Astrocyte of the cerebellum (primary cell): Measurements from ENCODE around the gene LGALS7B.

Source experiments
- DNase-seq: peaks from one replicate; pipeline ENCODE4 v3.0.0-alpha.2; 2011; ENCODE audit warnings: low read depth
- H3K4me3 ChIP-seq: 2 replicates; pipeline ENCODE4 v1.5.1; 2011; ENCODE audit warnings: mild to moderate bottlenecking, low read depth, low read length, moderate library complexity
- in situ Hi-C: cut with HindIII; loops from 2 replicates; pipeline ENCODE4 v1.10.0; 2017; ENCODE audit warnings: low sequenced_read_pairs
- TF ChIP-seq, protein P1 (sequence below): IDR thresholded peaks from 2 replicates; pipeline ENCODE4 v1.5.1; 2012; ENCODE audit warnings: low read length, low read depth, moderate library complexity, mild to moderate bottlenecking; ENCODE audit errors: missing control alignments

Gene LGALS7B

DNA sequence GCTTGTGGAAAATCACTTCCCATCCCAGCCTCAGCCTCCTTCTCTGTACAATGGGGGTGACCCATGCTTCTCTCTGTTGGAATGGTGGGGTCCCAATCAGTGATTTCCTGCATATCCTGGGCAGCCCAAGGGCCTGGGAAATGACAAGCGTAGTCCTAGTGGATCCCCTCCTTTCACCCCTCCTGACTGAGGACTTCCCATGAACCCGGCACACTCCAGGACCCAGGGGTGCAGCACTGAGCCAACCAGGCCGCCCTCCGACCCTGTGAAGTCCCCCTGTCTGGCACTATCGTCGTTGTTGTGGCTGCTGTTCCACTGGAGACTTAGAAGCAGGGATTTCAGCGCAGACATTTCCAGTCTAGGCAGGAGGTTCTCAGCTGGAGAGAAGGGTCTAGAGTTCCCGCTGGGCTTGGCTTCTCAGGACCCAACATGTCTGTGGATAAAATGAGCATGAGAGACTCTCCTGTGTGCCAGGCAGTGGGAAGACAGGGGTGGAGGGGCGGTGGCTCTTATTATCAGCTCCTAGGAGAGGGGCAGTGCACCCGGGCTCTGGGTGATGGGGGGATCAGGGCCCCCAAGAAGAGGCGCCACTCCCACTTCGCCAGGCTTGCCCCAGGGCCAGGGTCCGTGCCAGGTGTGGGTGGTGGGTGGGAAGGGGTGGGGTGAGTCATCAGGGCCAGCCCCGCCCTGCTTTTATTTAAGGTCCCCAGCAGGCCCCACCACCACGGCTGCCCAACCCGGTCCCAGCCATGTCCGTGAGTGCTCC, at the start of gene LGALS7B:
Gene LGALS7B (plus strand): TSS at position 723 of the 766 bp plus-strand sequence. CDS start 27 bp downstream, at position 750.
- no peak within 1 kb of the TSS for H3K4me3 ChIP-seq
- in situ Hi-C loops: no loop called here
- TF ChIP-seq, protein P1, sequence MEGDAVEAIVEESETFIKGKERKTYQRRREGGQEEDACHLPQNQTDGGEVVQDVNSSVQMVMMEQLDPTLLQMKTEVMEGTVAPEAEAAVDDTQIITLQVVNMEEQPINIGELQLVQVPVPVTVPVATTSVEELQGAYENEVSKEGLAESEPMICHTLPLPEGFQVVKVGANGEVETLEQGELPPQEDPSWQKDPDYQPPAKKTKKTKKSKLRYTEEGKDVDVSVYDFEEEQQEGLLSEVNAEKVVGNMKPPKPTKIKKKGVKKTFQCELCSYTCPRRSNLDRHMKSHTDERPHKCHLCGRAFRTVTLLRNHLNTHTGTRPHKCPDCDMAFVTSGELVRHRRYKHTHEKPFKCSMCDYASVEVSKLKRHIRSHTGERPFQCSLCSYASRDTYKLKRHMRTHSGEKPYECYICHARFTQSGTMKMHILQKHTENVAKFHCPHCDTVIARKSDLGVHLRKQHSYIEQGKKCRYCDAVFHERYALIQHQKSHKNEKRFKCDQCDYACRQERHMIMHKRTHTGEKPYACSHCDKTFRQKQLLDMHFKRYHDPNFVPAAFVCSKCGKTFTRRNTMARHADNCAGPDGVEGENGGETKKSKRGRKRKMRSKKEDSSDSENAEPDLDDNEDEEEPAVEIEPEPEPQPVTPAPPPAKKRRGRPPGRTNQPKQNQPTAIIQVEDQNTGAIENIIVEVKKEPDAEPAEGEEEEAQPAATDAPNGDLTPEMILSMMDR: no peak
- DNase-seq: no peak

DNA sequence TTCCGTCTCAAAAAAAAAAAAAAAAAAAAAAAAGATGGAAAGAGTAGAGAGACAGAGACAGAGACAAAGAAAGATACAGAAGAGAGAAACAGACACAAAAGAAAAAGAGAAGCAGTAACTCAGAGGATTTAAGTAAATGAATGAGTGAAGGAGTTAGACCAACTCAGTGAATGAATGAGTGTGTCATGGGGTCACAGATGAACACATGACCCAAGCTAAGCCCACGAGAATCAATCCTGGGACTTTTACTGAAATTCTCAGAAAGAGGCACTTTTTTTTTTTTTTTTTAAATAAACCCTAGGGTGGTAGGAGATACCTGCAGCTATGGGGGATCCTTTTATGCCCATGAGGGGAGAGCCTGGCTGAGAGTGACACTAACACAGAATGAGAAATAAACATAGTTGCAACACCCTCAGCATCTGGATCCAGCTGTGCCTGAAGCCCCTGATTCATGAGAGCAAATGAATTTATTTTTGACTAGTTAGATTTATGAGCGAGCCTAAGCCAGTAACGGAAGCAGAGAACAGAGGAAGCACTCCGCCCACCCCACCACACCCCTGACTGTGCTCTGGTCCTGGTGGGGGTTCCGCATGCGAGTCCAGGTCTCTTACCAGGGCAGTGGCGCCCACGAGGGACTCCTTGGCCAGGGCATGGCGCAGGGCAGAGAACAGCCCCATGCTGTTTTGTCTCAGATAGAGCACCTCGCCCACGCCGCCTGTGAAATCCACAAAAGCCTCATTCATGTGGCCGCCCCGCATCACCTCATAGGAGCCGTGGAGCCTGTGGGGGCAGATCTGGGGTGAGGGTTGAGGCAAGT, 49.4 kb upstream of the LGALS7B start:
- DNase-seq: no peak
- H3K4me3 ChIP-seq: no peak overlapping the region
- TF ChIP-seq, protein P1: no peak
- in situ Hi-C loops: no loop called here

DNA sequence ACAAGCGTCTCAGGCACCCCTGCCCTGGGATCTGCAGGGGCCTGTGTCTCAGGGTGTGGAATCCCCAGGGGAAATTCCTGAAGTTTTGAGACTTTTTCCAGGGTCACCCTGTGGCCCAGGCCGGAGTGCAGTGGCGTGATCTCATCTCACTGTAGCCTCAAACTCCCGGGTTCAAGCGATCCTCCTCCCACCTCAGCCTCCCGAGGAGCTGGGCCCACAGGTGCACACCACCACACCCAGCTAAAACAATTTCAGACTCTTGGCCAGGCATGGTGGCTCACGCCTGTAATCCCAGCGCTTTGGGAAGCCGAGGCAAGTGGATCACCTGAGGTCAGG, 48.8 kb upstream of the LGALS7B start:
- in situ Hi-C loops: no loop called here
- H3K4me3 ChIP-seq: no peak overlapping the region
- TF ChIP-seq, protein P1: no peak
- DNase-seq: no peak

DNA sequence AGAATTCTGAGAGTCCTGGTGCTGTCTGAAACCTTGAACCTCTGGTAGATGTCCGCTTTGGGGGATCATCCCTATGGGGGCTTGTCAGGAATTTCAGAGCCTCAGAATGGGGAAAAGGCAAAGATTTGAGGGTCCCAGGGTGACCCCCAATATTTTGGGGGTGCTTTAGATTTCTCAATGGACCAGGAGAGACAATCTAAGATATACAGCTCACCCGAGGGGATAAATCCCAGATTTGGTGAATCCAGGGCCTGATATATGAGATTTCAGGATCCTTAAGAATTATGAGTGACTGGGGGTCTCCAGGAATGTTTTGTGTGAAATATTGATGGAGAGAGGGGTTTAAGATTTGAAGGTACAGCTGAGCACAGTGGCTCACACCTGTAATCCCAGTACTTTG, 48.1 kb upstream of the LGALS7B start:
- H3K4me3 ChIP-seq: no peak overlapping the region
- in situ Hi-C loops: no loop called here
- TF ChIP-seq, protein P1: no peak
- no peak for DNase-seq

DNA sequence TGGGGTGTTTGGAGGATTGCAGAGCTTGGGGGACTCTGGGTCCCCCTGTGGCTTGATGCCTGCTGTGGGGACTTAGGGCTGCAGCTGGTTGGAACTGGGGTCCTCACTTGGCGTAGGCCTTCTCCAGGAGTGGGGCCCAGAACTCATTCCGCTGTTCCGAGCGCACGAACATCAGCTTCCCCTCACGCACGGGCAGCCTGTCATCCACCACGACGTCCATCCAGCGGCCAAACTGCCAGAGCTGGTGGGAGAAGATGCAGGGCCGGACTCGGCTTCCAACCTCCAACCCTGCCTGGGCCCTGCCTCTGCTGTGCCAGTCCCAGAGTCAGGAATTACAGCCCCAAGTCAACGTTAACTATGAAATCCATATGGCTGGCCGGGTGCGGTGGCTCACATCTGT, 47.3 kb upstream of the LGALS7B start:
- TF ChIP-seq, protein P1: no peak
- in situ Hi-C loops: no loop called here
- DNase-seq: no peak
- no peak overlapping the region for H3K4me3 ChIP-seq

DNA sequence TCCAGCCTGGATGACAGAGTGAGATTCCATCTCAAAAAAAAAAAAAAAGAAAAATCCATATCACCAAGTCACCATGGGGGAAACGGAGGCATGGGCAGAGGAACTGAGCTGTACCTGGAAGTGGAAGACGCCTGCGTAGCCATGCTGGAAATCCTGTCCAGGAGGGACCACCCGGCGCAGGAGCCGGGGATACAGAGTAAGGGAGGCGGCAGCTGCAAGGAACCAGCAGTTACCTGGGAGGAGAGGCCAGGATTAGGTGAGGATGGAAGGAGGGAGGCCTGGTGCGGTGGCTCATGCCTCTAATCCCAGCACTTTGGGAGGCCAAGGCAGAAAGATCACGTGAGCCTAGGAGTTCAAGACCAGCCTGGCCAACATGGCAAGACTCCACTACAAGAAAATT, 46.7 kb upstream of the LGALS7B start:
- in situ Hi-C loops: no loop called here
- no peak for DNase-seq
- no peak overlapping the region for H3K4me3 ChIP-seq
- TF ChIP-seq, protein P1: no peak
